HG02798 (cell line): ENCODE measurements around the gene AHCY.

Source experiments
- ATAC-seq: cut with Tn5 transposase; IDR thresholded peaks from one replicate; pipeline ENCODE4 v1.9.1; 2021; ENCODE audit warnings: mild to moderate bottlenecking; ENCODE audit not compliant: unreplicated experiment, poor library complexity

AHCY gene

GRCh38 chr20:34231634-34232033 lies 71.5 kb downstream of the AHCY start:
- no peak for ATAC-seq
